ENCODE data around the gene EFCAB7.
"Not testable (repeated sequence)": the region's sequence is repeated elsewhere in the genome, so short reads cannot be mapped to it uniquely, and the experiment has no call there.

DNA sequence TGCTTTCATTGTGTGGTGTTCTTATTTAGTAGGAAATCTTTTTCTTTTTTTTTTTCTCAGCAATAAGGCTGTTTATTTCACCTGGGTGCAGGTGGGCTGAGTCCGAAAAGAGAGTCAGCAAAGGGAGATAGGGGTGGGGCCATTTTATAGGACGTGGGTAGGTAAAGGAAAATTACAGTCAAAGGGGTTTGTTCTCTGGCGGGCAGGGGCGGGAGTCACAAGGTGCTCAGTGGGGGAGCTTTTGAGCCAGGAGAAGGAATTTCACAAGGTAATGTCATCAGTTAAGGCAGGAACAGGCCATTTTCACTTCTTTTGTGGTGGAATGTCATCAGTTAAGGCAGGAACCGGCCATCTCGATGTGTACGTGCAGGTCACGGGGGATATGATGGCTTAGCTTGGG, 49.4 kb downstream of the EFCAB7 start:
- TF ChIP-seq, protein P1, sequence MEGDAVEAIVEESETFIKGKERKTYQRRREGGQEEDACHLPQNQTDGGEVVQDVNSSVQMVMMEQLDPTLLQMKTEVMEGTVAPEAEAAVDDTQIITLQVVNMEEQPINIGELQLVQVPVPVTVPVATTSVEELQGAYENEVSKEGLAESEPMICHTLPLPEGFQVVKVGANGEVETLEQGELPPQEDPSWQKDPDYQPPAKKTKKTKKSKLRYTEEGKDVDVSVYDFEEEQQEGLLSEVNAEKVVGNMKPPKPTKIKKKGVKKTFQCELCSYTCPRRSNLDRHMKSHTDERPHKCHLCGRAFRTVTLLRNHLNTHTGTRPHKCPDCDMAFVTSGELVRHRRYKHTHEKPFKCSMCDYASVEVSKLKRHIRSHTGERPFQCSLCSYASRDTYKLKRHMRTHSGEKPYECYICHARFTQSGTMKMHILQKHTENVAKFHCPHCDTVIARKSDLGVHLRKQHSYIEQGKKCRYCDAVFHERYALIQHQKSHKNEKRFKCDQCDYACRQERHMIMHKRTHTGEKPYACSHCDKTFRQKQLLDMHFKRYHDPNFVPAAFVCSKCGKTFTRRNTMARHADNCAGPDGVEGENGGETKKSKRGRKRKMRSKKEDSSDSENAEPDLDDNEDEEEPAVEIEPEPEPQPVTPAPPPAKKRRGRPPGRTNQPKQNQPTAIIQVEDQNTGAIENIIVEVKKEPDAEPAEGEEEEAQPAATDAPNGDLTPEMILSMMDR (IDR thresholded peaks at IDR 0.05): not testable (repeated sequence)
- TF ChIP-seq POLR2A (IDR thresholded peaks at IDR 0.05): not testable (repeated sequence)
